HG03469 (cell line): ENCODE measurements around the gene TBXAS1.

Experiments
- ATAC-seq: cut with Tn5 transposase; IDR thresholded peaks from one replicate; pipeline ENCODE4 v1.9.1; 2021; ENCODE audit warnings: mild to moderate bottlenecking, moderate library complexity, moderate number of reproducible peaks; ENCODE audit not compliant: unreplicated experiment

Gene TBXAS1

DNA sequence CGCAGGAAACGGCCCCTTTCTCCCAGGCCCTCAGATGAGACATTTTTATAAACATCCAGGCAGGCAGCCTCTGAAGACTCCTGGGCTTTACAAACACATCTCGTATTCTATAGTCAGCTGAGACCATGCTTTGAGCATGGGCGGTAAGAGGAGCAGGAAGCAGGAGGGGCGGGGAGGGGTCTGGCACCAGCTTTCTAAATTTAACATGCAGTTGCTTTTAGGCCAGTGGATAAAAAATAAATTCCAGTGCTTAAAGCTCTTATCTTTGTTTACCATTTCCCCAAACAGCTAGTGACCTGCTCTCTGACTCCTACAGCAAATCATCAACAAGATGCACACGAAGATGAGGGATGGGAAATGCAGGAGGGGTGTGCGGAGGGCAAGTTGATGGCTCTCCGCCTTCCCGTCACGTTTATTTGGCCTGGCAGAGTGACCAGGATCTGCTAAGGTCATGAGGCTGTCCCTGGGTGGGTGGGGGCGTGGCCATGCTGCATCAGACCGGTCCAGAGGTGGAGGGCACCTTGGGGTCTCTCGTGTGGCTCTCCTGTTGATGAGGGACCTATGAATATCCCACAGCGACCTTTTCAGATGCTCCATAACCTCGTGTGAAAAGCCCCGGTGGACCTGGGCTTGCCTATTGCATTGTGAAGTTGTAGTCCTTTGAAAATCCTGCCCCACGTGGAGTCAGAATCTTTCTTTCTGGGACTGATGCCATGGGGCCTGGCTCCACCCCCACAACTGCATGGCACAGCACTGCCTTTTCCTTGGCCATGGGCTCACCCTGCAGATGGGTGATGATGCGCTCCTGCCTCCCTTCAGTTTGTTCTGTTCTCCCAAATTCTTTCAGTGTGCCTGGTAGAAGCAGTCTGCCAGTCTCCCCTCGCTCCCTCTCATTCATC, 166.2 kb downstream of the TBXAS1 start:
- no peak for ATAC-seq

DNA sequence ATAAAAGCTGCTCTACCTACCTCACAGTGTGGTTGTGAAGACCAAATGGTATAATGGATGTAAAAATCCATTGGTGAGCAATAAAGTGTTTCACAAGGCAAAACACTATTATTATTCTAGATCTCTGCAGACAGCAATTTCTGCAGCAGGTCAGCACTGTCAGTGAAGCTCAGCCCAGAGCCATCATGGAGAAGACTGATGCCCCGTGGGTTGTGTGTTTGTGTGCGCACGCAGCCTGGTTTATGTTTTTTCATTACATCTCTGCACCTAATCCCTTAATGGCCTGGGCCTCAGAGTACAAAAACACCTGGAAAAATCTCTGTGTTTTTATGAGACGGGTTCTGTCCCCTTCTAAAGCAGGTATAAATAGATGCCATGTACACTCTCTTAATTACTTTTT, 169.5 kb downstream of the TBXAS1 start:
- no peak for ATAC-seq

DNA sequence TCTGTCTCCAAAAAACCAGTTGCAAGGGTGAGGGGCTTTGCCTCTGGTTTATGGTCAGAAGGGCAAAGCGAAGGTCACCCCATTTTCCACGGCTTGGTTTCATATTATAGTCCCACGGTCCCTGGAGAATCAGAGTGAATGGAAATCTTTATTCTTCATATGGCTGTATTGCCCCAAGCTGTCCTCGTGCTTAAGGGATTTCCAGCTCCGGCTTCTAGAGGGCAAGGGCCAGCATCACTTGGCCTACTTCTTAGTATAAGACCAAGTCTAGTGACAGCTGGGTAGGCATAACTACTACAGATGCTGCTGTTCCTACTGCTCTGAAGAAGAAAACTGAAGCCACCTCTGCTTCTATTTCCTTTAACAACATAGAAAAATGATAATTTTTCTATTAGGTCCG, 170.5 kb downstream of the TBXAS1 start:
- no peak for ATAC-seq

DNA sequence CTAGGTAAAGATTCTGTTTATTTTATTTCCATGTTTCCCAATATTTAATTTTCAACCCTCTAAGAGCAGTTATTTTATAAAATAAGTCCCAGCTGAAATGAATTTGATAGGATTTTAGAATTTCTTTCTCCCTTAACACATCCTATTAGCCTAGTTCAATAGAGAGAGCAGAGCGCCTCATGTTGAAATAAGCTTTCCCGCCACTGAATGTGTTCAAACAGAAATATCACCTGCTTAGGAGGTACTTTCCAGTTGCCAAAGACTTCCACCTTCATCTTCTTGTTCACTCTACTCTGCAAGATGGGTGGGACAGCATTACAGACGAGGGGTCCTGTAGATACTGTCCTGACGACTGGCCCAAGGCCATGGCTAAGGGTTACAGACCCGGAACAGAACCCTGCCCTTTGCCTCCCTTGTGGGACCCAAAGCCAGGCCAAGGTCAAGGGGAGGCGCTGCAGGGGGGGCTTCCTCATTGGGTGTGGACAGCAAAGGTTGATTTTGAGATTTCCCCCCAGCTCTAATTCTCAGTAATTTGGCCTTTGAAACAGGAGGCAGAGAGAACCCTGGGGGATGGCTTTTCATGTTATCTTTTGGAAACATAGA, 171.7 kb downstream of the TBXAS1 start:
- ATAC-seq, result no peak

DNA sequence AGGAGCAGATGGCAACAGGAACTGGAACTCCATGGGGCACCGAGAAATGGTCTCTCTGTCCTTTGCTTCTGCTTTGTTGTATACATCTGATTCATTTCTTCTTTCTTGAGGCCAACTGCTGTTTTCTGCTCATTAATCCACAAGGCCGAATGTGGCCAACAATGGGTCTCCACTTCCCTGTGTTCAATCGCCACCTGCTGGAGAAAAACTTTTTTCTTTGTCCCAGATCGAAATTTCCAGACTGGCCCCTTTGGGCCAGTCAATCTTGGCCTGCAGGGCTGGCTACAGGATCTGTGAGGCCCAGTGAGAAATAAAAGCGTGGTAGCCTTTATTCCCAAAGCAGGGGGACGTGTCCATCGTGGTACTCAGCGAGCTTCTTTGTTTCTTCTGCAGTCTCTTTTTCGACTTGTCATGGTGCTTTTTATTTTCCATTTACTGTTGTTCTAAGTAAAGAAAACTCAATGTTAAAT, 174.9 kb downstream of the TBXAS1 start:
- ATAC-seq, result no peak

DNA sequence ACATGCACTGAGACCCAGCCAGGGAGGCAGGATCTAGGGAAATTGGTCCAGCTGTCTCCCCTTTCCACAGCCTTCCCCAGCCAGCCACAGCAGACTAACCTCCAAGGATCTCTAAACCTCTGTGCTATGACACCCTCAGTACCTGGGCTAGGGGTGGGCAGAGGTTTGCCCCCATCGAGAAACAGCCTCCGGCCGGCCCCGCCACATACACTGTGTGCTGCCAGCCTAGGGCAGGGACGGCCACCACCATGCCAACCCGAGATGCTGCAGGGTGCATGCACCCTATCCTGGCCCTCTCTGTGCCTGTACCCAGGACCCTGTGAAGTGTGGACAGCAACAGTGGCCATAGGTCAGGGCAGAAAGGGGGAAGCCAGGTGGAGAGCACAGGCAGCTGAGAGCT, 175.6 kb downstream of the TBXAS1 start:
- ATAC-seq, result no peak

DNA sequence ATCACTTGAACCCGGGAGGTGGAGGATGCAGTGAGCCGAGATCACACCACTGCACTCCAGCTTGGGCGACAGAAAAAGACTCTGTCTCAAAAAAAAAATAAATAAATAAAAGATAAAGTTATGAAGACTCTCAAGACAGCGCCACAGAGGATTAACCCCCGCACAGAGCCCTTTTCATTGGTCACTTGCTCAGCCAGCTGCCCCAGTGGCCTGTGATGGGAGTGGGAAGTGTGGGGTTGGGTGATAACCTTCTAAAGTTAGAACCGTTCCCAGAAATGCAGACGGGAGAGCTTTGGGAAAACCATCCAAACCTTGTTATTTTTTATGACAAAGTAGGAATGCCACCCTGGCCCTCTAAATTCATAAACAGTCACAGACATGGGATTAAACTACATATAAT, 176.3 kb downstream of the TBXAS1 start:
- no peak for ATAC-seq

DNA sequence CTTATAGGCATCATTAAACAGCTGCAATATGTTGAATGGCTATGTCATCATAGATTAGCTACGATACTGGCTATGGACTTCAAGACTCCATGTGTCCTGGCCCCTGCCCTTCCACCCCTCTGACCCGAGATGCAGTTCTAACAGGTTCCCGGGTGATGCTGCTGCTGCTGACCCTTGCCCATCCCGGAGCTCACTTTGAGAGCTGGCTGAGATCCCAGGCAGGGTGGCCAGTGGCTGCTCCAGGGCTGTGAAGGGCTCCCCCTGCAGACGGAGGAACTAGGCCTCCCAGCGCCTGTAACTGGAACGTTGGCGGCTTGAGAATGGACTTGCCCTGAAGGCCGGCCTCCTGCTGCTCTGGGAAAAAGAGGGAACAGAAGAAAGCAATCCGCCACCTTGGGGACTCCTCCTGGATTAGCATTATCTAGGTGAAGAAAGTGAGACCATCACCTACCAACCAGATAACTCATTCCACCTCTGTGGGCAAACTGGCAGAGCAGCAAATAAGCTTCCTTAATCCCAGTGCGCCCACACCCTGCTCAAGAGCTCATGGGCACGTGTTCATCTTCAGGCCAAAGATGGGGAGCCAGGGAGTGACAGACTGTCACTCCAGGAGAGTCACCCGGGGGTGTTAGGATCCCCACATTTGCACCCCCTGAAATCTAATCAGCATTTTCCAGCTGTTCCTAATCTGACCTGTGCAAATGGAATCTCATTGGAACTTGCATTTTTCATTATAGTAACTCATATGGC, 176.9 kb downstream of the TBXAS1 start:
- no peak for ATAC-seq

DNA sequence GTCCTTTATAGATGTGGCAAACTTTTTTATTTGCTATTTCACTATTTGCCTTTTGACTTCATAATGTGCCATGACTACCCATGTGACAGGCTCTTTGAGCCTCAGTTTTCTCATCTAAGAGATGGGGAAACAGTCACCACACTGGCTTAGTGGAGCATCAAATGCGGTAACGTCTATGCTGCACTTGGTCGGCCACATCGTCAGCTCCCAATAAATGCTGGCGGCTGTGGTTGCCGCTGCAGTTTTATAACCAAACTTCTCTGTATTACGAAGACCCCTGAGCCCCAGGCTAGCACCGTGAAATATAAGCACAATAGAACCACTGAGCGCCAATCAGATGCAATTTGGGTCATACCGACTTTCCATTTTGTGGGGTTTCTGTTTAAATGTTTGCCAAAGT, 177.5 kb downstream of the TBXAS1 start:
- no peak for ATAC-seq

DNA sequence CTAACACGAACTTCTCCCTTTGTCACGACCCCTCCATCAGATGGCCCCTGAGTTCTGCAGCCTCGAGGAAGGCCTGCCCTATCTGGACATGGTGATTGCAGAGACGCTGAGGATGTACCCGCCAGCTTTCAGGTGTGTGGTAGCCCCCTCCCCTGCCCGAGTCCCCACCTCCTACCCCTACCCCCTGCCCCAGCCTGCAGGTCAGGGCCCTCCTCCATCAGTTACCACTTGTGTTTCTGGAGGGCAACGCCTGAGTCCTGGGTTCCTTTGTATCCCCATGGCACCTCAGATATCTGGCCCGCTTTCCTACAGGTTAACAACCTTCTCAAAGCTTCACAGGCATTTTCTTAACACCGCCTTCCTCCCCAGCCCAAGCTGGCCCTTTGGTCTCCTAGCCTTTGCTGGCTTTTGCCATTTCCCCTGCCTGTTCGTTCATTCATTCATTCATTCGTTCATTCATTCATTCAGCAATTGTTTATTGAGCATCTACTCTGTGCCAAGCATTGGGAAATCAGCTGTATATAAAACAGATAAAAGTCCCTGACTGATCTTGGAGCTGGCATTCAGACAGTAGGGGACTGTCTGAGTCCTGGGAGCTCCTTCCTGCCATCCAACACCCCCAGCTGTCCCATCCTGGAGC, 178.1 kb downstream of the TBXAS1 start:
- ATAC-seq, result no peak

DNA sequence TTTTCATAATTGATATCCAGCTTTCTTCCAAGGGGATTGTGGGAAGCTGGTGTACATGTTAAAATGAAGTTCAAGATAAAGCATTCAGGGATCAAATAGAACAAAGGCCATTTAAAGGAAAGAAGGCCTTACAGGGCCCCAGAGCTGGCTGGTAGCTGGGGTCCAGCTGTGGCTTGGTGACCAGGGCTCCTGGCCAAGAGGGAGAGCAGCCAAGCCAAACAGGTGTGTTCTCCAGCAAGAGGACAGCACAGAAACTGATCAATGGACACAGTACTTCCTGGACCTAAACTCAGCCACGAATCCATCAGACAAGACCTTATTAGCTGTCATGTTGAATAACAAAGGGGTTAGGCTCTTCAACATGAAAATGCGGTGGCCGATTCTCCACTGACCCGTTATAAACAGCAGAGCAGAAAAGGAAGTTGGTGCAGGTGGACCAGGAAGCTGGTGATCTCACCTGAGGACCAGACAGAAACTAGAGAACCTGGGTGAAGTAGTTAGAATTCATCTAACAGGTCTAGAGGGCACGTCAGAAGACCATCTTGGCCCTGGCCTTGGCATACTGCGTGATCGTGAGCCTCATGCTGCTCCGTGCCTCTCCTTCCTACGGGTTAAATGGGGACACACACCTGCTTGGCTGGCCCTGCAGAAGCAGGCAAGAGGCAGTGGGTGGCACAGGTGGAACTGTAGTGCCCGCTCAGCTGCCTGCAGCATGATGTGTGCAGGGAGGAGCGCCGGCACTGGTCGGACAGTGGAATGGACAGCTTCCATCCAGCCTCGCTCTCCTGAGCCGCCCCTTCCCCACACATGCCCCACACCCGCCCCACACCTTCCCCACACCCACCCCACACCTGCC, 179.9 kb downstream of the TBXAS1 start:
- no peak for ATAC-seq

DNA sequence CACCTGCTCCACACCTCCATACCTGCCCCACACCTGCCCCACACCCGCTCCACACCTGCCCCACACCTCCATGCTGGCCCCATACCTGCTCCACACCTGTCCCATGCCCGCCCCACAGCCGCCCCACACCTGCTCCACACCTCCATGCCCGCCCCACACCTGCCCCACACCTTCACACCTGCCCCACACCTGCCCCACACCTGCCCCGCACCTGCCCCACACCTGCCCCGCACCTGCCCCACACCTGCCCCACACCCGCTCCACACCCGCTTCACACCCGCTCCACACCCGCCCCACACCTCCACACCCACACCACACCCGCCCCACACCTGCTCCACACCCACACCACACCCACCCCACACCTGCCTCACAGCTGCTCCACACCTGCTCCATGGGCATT, 180.7 kb downstream of the TBXAS1 start:
- no peak for ATAC-seq

DNA sequence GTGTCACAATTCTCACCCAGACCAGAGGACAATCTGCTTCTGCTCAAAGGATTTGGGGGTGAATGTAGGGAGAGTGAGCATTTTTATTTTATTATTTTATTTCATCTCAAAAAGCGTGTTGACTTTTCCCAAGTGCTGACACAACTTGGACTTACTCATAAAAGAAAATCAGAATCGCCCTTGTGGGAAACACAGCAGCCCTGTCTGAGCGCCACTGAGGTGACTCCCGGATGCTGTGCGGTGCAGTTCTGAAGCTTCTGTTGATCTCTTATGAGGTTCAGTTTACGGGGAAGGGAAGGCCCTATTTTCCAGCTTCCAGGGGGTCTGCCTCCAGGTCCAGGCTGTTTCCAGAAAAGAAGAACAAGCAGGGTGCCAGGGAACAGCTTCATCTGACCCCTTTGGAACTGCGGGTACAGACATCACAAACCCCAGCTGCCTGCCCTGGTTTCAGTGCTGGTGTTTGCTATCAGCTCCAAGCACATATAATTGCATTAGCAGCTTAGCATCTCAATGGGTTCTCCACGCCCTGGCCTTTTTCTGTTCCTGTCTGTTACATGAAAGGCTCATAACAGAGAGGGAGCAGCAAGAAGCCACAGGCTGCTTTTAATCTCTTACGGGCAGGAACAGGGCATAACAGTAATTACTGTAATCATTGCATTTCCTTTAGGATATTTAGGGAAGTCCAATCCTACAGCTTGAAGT, 181.3 kb downstream of the TBXAS1 start:
- ATAC-seq, result no peak

DNA sequence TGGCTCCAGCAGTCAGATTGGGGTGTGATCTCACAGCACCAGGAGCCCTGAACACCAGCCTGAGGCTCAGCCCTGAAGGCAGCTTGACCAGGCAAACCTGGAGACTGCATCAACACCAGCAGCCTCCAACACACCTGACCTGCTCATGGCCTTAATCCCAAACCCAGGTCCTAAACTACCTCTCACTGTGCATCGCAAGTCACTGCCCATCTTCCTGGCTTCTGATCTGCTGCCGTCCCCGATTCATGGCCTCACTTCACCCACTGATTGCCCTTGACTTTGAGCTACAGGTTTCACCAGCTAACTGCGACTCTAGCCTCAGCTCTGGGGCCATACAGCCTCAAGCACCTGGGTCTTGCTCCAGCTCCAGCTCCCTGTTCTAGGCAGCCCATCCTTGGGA, 184.6 kb downstream of the TBXAS1 start:
- no peak for ATAC-seq

DNA sequence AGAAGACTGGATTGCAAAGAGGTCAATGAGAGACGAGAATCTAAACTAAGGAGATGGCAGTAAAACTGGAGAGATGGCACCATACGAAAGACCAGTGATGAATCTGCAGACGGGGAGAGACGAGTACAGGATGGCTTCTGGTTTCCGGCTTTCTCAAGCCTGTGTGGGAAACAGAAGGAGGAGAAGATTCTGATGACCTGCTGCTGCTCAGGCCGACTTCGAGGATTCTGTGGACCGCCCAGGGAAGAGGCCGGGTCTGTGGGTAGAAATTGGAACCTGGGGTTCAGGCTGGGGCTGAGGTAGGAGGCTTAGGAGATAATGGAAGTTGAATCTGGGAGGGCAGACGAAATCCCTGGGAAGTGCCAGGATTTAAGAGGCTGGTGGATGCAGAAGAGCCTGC, 185.1 kb downstream of the TBXAS1 start:
- ATAC-seq, result no peak

DNA sequence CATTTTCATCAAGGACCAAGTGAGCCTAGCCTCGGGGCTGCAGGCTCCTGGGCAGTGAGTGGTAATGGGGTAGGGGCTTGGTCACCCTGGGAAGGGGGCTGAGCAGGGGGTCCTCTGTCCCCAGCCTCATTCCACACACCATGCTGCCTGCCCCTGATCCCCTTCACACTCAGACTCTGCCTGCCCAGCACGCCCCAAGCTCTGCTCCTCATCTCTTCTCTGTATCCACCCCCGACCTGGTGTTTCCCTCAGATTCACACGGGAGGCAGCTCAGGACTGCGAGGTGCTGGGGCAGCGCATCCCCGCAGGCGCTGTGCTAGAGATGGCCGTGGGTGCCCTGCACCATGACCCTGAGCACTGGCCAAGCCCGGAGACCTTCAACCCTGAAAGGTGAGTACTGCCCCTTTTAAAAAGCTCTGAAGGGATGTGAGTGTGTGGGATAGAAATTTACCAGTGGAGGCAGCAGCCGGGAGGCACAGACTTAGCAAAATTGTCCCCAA, 186.5 kb downstream of the TBXAS1 start:
- ATAC-seq, result no peak

DNA sequence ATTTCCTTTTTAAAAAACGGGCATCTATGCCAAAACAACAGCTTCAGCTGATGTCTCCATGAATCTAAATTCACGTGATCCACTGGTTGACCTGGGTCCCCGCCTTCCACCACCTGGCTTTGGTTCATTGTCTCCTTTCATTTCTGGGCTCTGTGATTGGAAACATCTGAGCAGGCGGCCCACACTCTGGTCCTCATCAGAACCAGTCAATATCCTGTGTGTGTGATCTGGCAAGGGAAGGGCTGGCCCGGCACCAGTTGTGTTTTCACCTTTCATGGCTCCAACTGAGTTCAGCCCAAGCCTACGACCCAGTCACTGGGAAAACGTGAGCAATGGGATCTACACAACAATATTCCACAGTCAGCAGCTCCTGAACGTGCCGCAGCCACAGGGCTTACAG, 187.5 kb downstream of the TBXAS1 start:
- ATAC-seq, result no peak

DNA sequence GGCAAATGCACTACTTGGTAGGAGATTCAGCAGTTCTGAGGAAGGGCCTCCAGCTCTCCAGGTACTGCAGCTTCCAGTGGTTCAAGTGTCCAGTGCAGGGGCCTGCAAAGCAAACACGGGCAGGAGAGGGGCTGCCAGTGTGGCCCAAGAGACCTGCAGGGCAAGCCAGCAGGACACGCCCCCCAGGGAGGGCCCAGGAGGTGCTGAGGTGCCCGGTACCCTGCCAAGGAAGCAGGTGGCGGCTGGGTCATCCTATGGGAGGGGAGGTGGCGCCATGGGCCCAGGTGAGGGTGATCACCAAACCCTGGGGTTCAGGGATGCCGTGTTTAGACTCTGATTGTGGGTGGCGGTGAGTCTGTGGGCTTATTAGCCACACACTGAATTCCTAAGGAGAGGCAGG, 188.0 kb downstream of the TBXAS1 start:
- ATAC-seq, result no peak

DNA sequence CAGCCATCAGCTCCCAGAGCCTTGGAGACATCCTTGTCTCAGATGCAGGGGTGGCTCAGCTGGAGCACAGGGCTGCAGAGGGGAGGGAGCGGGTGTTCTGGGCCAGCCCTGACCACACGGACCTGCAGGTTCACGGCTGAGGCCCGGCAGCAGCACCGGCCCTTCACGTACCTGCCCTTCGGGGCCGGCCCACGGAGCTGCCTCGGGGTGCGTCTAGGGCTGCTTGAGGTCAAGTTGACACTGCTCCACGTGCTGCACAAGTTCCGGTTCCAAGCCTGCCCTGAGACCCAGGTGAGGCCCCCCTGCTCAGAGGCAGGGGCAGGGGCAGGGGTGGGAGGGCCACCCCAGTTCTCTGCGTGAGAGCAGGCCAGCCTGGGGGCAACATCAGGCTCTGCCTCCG, 188.5 kb downstream of the TBXAS1 start:
- no peak for ATAC-seq
